Astrocyte (in vitro differentiated cells and primary cell): ENCODE measurements around the gene SNRPA.

Experiments used
- CTCF ChIP-seq: IDR thresholded peaks from 2 replicates; pipeline ENCODE4 v1.5.1; 2011; ENCODE audit warnings: low read depth, mild to moderate bottlenecking, inconsistent platforms, low read length, moderate library complexity; ENCODE audit not compliant: insufficient read depth
- EZH2 ChIP-seq: IDR thresholded peaks from 2 replicates; pipeline ENCODE4 v1.6.1; 2012; ENCODE audit warnings: mild to moderate bottlenecking, low read length, inconsistent platforms; ENCODE audit not compliant: insufficient read depth

GRCh38 chr19:40747536-40747935 is 3.5 kb upstream of the SNRPA start:
- TF ChIP-seq CTCF: no peak
- no peak for TF ChIP-seq EZH2
